Putamen (tissue), 1 donor: Measurements from ENCODE around the gene PPP1R16B.
"Not testable (repeated sequence)": the region's sequence is repeated elsewhere in the genome, so short reads cannot be mapped to it uniquely, and the experiment has no call there.

Source experiments
- DNase-seq: peaks from one replicate; pipeline ENCODE4 v3.0.0-alpha.2; 2016; ENCODE audit warnings: low spot score

PPP1R16B gene

GRCh38 chr20:38791940-38792339, 13.6 kb upstream of the PPP1R16B start:
- DNase-seq = no peak

GRCh38 chr20:38794057-38794456, 11.4 kb upstream of the PPP1R16B start:
- not testable (repeated sequence) for DNase-seq

- DNase-seq = no peak
Observed at GRCh38 chr20:38798266-38798665, 7.2 kb upstream of the PPP1R16B start.

GRCh38 chr20:38799203-38799602, 6.3 kb upstream of the PPP1R16B start:
- no peak for DNase-seq

- no peak for DNase-seq
Observed at GRCh38 chr20:38800882-38801281, 4.6 kb upstream of the PPP1R16B start.

- DNase-seq = no peak
Observed at GRCh38 chr20:38804221-38804620, 1.3 kb upstream of the PPP1R16B start.

GRCh38 chr20:38804682-38805501, 605 bp upstream of the PPP1R16B start:
- DNase-seq = no peak

GRCh38 chr20:38805958-38806854, 709 bp downstream of the PPP1R16B start:
- DNase-seq = no peak

- no peak for DNase-seq
Observed at GRCh38 chr20:38806855-38807655, 1.6 kb downstream of the PPP1R16B start.

- no peak for DNase-seq
Observed at GRCh38 chr20:38809942-38810341, 4.4 kb downstream of the PPP1R16B start.

- DNase-seq = no peak
Observed at GRCh38 chr20:38810926-38811630, 5.6 kb downstream of the PPP1R16B start.

GRCh38 chr20:38811769-38812168, 6.3 kb downstream of the PPP1R16B start:
- no peak for DNase-seq

- no peak for DNase-seq
Observed at GRCh38 chr20:38812182-38812581, 6.7 kb downstream of the PPP1R16B start.

GRCh38 chr20:38812709-38813573, 7.4 kb downstream of the PPP1R16B start:
- no peak for DNase-seq

GRCh38 chr20:38813574-38813962, 8.1 kb downstream of the PPP1R16B start:
- DNase-seq = not testable (repeated sequence)

GRCh38 chr20:38815446-38815845, 9.9 kb downstream of the PPP1R16B start:
- DNase-seq = no peak

- DNase-seq = no peak
Observed at GRCh38 chr20:38818113-38819065, 12.9 kb downstream of the PPP1R16B start.

GRCh38 chr20:38825571-38825900, 20.0 kb downstream of the PPP1R16B start:
- DNase-seq = no peak

GRCh38 chr20:38825901-38826625, 20.6 kb downstream of the PPP1R16B start:
- DNase-seq = no peak
